Cardiac muscle cell (in vitro differentiated cells and primary cell): ENCODE data around the gene COG7. TPM values are rescaled to one million over a fixed set of nuclear protein-coding genes. Genes with fewer than 3 reads are reported as not detected.

ENCODE experiments used
- DNase-seq, 2 donors: peaks; one replicate each; pipeline versions ENCODE4 v3.0.0 to v3.0.0-alpha.2; 2010 to 2017; ENCODE audit warnings: low read depth in 1 of 2, low spot score in 1 of 2
- H3K27ac ChIP-seq: fragments of 200-600 bp; sonication (generic); 2 replicates; pipeline ENCODE4 v1.5.1; 2016
- H3K27me3 ChIP-seq: fragments of 200-600 bp; sonication (generic); 2 replicates; pipeline ENCODE4 v1.6.0; 2016; ENCODE audit warnings: control low read depth
- H3K36me3 ChIP-seq: fragments of 200-600 bp; sonication (generic); 2 replicates; pipeline ENCODE4 v1.5.1; 2016; ENCODE audit warnings: control low read depth
- H3K4me1 ChIP-seq: fragments of 200-600 bp; sonication (generic); 2 replicates; pipeline ENCODE4 v1.8.1; 2017; ENCODE audit warnings: low read depth, mild to moderate bottlenecking, mixed run types
- H3K4me3 ChIP-seq: fragments of 200-600 bp; sonication (generic); 2 replicates; pipeline ENCODE4 v1.5.1; 2016; ENCODE audit warnings: mild to moderate bottlenecking
- H3K9me3 ChIP-seq: fragments of 200-600 bp; sonication (generic); 2 replicates; pipeline ENCODE4 v1.5.1; 2017; ENCODE audit warnings: low read depth, mild to moderate bottlenecking, control low read depth
- CTCF ChIP-seq: IDR thresholded peaks from 2 replicates; pipeline ENCODE4 v1.5.1; 2012; ENCODE audit warnings: low read depth, mild to moderate bottlenecking, low read length
- polyA plus RNA-seq: library from polyadenylated mRNA; unstranded; fragments of >200 nt; fragmentation: Nextera tagmentation; extraction: Ambion mirVana; gene quantifications from 2 replicates; pipeline ENCODE4 v1.2.1, GENCODE V29; 2016
- total RNA-seq: library from RNA; depleted of rRNA; stranded (reverse); fragments of >200 nt; gene quantifications from 2 replicates; pipeline ENCODE4 v1.2.3, GENCODE V29; 2016

Gene COG7
- total and polyA plus RNA-seq, 2 experiments from 2014 or later, result 10.6 to 23.5 TPM

DNA sequence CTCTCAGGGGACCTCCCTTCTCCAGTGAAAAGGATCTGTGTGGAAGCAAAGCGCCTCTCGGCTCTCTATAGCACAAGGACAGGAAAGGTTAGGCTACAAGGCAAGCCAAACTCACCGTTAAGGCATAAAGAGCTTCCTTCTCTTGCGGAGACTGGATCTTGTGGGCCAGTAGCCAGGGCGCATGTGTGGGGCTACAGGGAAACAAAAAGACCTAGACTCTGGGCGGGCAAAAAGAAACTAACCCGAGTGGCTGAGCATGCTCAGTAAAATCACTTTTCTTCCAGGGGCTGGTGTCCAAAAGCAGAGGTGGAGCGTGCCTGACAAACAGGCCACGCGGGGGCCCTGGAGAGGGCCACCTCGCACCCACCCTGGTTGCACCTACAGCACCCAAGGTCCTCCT lies 41.2 kb upstream of the COG7 start:
- H3K4me1 ChIP-seq, result peaks cover 8% of the 10 kb centered on the region
- H3K27me3 ChIP-seq, result no peaks in the 10 kb centered on the region
- no peak for DNase-seq
- no peak for TF ChIP-seq CTCF
- no peak overlapping the region for H3K4me3 ChIP-seq
- H3K9me3 ChIP-seq, result no peaks in the 10 kb centered on the region
- peaks cover 52% of the 10 kb centered on the region for H3K36me3 ChIP-seq
- no peak overlapping the region for H3K27ac ChIP-seq

GRCh38 chr16:23491490-23492391 lies 38.8 kb upstream of the COG7 start:
- no peaks in the 10 kb centered on the region for H3K9me3 ChIP-seq
- H3K4me3 ChIP-seq, result no peak overlapping the region
- H3K36me3 ChIP-seq, result peaks cover 72% of the 10 kb centered on the region
- no peaks in the 10 kb centered on the region for H3K27me3 ChIP-seq
- no peak for TF ChIP-seq CTCF
- no peaks in the 10 kb centered on the region for H3K4me1 ChIP-seq
- peak in 1 of 2 donors; percentile 18 for DNase-seq
- no peak overlapping the region for H3K27ac ChIP-seq

- Histone ChIP-seq H3K36me3 (peaks cover 80% of the 10 kb centered on the region), H3K27ac (no peak overlapping the region)
These were observed 33.5 kb upstream of the COG7 start for GRCh38 chr16:23486480-23486879.

GRCh38 chr16:23485841-23486240 lies 32.9 kb upstream of the COG7 start:
- no peak overlapping the region for H3K4me3 ChIP-seq
- no peaks in the 10 kb centered on the region for H3K9me3 ChIP-seq
- H3K27me3 ChIP-seq, result no peaks in the 10 kb centered on the region
- H3K27ac ChIP-seq, result no peak overlapping the region
- DNase-seq, result no peak
- no peaks in the 10 kb centered on the region for H3K4me1 ChIP-seq
- TF ChIP-seq CTCF, result no peak
- peaks cover 86% of the 10 kb centered on the region for H3K36me3 ChIP-seq

More at GRCh38 chr16:23486480-23486879, 33.5 kb upstream of the COG7 start:
- Histone ChIP-seq H3K9me3 (no peaks in the 10 kb centered on the region), H3K4me1 (no peaks in the 10 kb centered on the region), H3K27me3 (no peaks in the 10 kb centered on the region), H3K4me3 (no peak overlapping the region)
- TF ChIP-seq CTCF, result no peak
- DNase-seq, result no peak

DNA sequence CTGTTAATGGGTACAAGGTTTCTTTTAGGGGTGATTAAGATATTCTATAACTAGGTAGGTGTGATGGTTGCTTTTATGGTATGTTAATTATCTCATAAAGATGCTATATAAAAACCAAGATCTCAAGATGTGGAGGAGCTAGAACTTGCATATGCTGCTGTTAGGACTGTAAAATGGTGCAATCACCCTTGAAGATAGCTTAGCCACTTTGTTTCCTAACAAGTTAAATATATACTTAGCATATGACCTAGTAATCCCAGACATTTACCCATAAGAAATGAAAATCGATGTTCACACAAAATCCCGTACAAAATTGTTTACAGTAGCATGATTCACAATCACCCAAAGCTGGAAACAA lies 32.2 kb upstream of the COG7 start:
- H3K4me3 ChIP-seq, result no peak overlapping the region
- peaks cover 87% of the 10 kb centered on the region for H3K36me3 ChIP-seq

More for the DNA sequence above, 32.2 kb upstream of the COG7 start:
- H3K27ac ChIP-seq, result no peak overlapping the region
- no peaks in the 10 kb centered on the region for H3K27me3 ChIP-seq
- TF ChIP-seq CTCF, result no peak
- H3K9me3 ChIP-seq, result no peaks in the 10 kb centered on the region
- DNase-seq, result no peak
- H3K4me1 ChIP-seq, result no peaks in the 10 kb centered on the region
